ENCODE data around the gene DHCR24. TPM values are rescaled to one million over a fixed set of nuclear protein-coding genes. Genes with fewer than 3 reads are reported as not detected.

Gene DHCR24
- total RNA-seq, 1 donor from 2014 or later: 181 TPM

GRCh38 chr1:54809496-54810074 is 77.4 kb downstream of the DHCR24 start:
- Mint-ChIP-seq H3K9me3 (ENCODE audit: unreplicated experiment) (no peaks in the 10 kb centered on the region), H3K27me3 (ENCODE audit: unreplicated experiment) (peaks cover 4% of the 10 kb centered on the region), H3K36me3 (ENCODE audit: low read depth, unreplicated experiment) (no peaks in the 10 kb centered on the region), H3K4me1 (ENCODE audit: unreplicated experiment) (no peaks in the 10 kb centered on the region), H3K4me3 (ENCODE audit: unreplicated experiment) (no peak overlapping the region), H3K27ac (ENCODE audit: unreplicated experiment) (no peak overlapping the region)
- TF ChIP-seq CTCF (IDR thresholded peaks at IDR 0.05; ENCODE audit: unreplicated experiment): no peak
- no peak for DNase-seq (ENCODE audit: low spot score)

- Mint-ChIP-seq H3K4me1 (ENCODE audit: unreplicated experiment) (no peaks in the 10 kb centered on the region), H3K4me3 (ENCODE audit: unreplicated experiment) (no peak overlapping the region), H3K9me3 (ENCODE audit: unreplicated experiment) (no peaks in the 10 kb centered on the region), H3K27me3 (ENCODE audit: unreplicated experiment) (peaks cover 4% of the 10 kb centered on the region), H3K27ac (ENCODE audit: unreplicated experiment) (no peak overlapping the region), H3K36me3 (ENCODE audit: low read depth, unreplicated experiment) (no peaks in the 10 kb centered on the region)
- no peak for TF ChIP-seq CTCF (IDR thresholded peaks at IDR 0.05; ENCODE audit: unreplicated experiment)
- DNase-seq (ENCODE audit: low spot score): no peak
These were observed 78.4 kb downstream of the DHCR24 start for GRCh38 chr1:54808443-54809207.

- DNase-seq (ENCODE audit: low spot score): no peak
- H3K4me3 Mint-ChIP-seq (ENCODE audit: unreplicated experiment): no peak overlapping the region
- no peak for TF ChIP-seq CTCF (IDR thresholded peaks at IDR 0.05; ENCODE audit: unreplicated experiment)
- H3K27me3 Mint-ChIP-seq (ENCODE audit: unreplicated experiment): peaks cover 5% of the 10 kb centered on the region
- H3K36me3 Mint-ChIP-seq (ENCODE audit: low read depth, unreplicated experiment): no peaks in the 10 kb centered on the region
- no peaks in the 10 kb centered on the region for H3K9me3 Mint-ChIP-seq (ENCODE audit: unreplicated experiment)
- H3K4me1 Mint-ChIP-seq (ENCODE audit: unreplicated experiment): no peaks in the 10 kb centered on the region
- H3K27ac Mint-ChIP-seq (ENCODE audit: unreplicated experiment): no peak overlapping the region
These were observed 79.2 kb downstream of the DHCR24 start for GRCh38 chr1:54807756-54808155.

GRCh38 chr1:54806931-54807611 is 79.9 kb downstream of the DHCR24 start:
- Mint-ChIP-seq H3K27ac (ENCODE audit: unreplicated experiment) (no peak overlapping the region), H3K27me3 (ENCODE audit: unreplicated experiment) (peaks cover 3% of the 10 kb centered on the region), H3K4me3 (ENCODE audit: unreplicated experiment) (no peak overlapping the region), H3K36me3 (ENCODE audit: low read depth, unreplicated experiment) (no peaks in the 10 kb centered on the region), H3K4me1 (ENCODE audit: unreplicated experiment) (no peaks in the 10 kb centered on the region), H3K9me3 (ENCODE audit: unreplicated experiment) (no peaks in the 10 kb centered on the region)
- no peak for DNase-seq (ENCODE audit: low spot score)
- TF ChIP-seq CTCF (IDR thresholded peaks at IDR 0.05; ENCODE audit: unreplicated experiment): no peak

- DNase-seq (ENCODE audit: low spot score): no peak
- Mint-ChIP-seq H3K4me3 (ENCODE audit: unreplicated experiment) (no peak overlapping the region), H3K27me3 (ENCODE audit: unreplicated experiment) (peaks cover 3% of the 10 kb centered on the region), H3K27ac (ENCODE audit: unreplicated experiment) (no peak overlapping the region), H3K4me1 (ENCODE audit: unreplicated experiment) (no peaks in the 10 kb centered on the region), H3K9me3 (ENCODE audit: unreplicated experiment) (no peaks in the 10 kb centered on the region), H3K36me3 (ENCODE audit: low read depth, unreplicated experiment) (peaks cover 4% of the 10 kb centered on the region)
- TF ChIP-seq CTCF (IDR thresholded peaks at IDR 0.05; ENCODE audit: unreplicated experiment): no peak
These were observed 81.0 kb downstream of the DHCR24 start for GRCh38 chr1:54805981-54806381.
